ENCODE measurements around the gene ARMS2.

ARMS2 gene

DNA sequence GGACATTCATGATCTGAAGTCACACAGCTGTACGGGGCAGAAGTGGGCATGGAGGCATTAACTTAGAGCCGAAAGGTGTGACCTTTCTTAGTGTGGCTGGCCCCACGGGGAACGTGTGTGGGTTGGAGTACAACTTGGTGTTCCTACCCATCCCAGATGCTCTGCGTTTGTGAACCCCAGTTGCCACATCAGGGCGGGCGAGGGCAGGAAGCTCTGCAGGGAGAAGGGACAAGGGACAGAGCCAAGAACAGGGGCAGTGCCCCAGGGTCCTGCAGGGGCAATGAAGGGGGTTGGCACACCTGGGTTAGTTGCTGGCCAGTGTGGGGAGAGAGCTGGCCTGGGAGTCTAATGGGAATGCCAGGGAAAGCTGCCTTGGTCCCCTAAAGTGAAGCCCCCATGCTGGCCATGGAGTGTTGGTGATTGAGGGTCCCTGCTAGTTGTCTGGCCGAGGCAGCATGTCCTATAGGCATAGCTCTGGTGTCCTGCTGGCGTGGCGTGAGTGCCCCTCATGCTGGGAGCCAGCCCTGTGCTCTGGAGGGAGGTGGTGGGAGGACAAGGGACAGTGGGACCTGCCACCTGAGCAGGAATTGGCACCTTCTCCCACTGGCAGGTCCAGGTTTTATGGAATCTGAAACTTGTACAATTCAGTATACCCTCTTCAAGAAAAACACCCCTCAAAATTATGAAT, 25.8 kb downstream of the ARMS2 start:
- no peak overlapping the region for H3K27ac ChIP-seq
- TF ChIP-seq CTCF (IDR thresholded peaks at IDR 0.05): no peak
- TF ChIP-seq ZFX (IDR thresholded peaks at IDR 0.05; ENCODE audit: borderline replicate concordance): no peak

- no peak for TF ChIP-seq ZFX (IDR thresholded peaks at IDR 0.05; ENCODE audit: borderline replicate concordance)
- TF ChIP-seq CTCF (IDR thresholded peaks at IDR 0.05): no peak
- no peak overlapping the region for H3K27ac ChIP-seq
Measured at GRCh38 chr10:122481296-122482056, 27.0 kb downstream of the ARMS2 start.

DNA sequence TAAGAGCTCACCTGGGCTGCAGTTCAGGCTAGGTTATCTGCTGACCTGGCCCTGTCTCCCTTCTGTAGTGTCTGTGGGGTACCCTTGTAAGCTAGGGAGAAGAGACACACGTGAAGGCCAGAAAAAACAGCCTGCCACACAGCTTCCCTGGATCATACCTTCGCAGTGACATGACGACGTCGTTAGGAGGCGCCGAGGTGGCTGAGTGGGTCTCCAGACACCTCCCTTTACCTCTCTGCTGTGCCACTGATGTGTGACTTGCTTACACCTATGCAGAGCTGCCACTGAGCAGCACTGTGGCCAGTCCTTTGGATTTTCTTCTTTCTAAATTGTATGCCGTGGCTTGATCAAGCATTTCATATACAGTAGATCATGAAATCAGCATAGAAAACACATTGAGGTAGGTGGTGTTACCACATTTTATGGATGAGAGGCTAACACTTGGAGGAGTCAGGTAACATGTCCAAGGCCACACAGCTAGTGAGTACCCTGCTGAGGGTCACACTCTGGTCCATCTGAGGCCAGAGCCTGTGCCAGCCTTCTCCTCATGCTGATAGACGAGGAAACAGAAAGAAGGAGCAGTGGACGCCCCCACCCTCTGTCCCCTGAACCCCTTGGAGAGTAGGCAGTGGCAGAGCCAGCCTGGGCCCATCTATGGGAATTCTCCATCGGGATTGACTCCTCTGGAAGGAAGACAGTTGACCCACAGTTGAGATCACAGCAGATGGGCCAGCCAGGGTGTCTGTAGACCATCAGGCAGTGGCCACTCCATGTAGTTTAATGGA, 30.0 kb downstream of the ARMS2 start:
- no peak overlapping the region for H3K27ac ChIP-seq
- TF ChIP-seq ZFX (IDR thresholded peaks at IDR 0.05; ENCODE audit: borderline replicate concordance) (no peak), CTCF (IDR thresholded peaks at IDR 0.05) (no peak)

DNA sequence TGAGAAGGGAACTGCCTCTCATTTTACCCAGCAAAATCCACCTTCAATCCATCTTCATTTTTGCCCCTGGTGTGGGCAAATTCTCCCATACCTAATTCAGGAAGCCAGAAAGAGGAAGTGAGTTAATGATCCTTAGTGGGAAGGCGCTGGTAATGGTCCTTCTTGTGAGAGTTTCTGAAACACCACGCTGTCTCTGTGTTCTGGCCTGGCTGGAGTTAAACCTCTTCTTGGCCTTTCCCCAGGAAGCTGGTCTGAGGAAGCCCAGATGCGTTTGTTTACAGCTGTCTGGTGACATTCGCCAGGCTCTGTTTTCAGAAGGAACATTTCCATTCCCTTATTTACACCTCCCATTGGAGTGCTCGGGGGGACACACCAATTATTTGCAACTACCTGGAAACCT, 31.2 kb downstream of the ARMS2 start:
- no peak overlapping the region for H3K27ac ChIP-seq
- no peak for TF ChIP-seq ZFX (IDR thresholded peaks at IDR 0.05; ENCODE audit: borderline replicate concordance)
- TF ChIP-seq CTCF (IDR thresholded peaks at IDR 0.05): no peak

DNA sequence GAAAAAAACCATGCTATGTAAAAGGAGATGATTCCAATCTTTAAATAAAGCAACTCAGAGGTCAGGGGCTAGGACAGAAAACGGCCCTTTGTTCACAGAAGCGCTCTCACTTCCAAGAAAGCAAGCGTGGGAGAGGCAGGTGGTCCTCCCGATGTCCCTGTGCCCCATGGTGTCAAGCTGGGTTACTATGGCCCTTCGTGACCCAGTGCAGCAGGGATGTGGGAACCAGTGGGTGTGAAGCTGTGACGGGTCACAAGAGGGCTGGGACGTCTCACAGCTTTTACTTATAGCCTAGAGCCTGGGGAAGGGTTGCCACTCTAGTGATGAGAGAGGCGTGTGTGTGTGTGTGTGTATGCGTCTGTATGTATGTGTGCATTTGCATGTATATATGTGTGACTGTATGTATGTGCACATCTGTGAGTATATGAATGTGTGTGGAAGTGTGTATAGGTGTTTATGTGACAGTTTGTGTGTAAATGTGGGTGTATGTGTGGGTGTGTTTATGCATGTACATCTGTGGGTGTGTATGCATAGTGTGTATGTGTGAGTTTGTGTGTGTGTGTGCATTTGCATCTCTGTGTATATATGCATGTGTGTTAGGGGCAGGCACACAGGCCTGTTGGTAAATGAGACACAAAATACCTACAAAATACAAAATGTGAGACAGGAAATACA, 32.1 kb downstream of the ARMS2 start:
- no peak overlapping the region for H3K27ac ChIP-seq
- TF ChIP-seq CTCF (IDR thresholded peaks at IDR 0.05): no peak
- no peak for TF ChIP-seq ZFX (IDR thresholded peaks at IDR 0.05; ENCODE audit: borderline replicate concordance)

DNA sequence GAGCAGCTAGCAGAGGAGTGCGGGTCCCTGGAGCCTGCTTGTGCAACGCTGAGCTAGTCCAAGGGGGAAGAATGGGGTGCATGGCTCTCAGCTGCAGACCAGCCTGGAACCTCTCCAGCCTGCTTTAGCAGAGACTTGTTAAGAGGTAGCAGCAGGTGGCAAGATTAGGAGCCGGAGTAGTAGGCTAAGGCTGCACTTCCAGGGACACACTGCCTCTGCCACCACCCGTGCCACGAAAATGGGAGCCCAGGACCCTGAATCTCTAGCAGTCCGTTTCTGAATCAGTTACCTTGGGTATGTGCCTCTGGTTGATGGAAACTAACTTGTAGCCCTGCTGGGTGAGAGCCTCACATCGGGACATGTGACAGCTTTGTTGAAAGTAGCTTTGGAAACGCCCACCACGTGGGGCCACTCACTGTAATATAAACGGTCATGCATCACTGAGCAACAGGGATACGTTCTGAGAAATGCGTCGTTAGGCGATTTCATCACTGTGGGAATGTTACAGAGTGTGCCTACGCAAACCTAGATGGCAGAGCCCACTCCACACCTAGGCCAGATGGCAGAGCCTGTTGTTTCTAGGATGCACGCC, 32.8 kb downstream of the ARMS2 start:
- no peak overlapping the region for H3K27ac ChIP-seq
- TF ChIP-seq CTCF (IDR thresholded peaks at IDR 0.05): no peak
- no peak for TF ChIP-seq ZFX (IDR thresholded peaks at IDR 0.05; ENCODE audit: borderline replicate concordance)
